KMS-11 (cell line): ENCODE results near the gene TEP1.

ENCODE experiments used
- H2AFZ ChIP-seq: fragments of 200-600 bp; sonication (generic); 2 replicates; pipeline ENCODE4 v1.6.1; 2016; ENCODE audit warnings: antibody characterized with exemption, mixed run types, low read depth
- H3K27ac ChIP-seq: fragments of 200-600 bp; sonication (generic); 2 replicates; pipeline ENCODE4 v1.6.1; 2016; ENCODE audit warnings: mild to moderate bottlenecking, mixed run types
- H3K27me3 ChIP-seq: fragments of 200-600 bp; sonication (generic); 2 replicates; pipeline ENCODE4 v1.6.1; 2017; ENCODE audit warnings: mild to moderate bottlenecking, low read depth, mixed run types, moderate library complexity; ENCODE audit not compliant: insufficient read depth
- H3K36me3 ChIP-seq: fragments of 200-600 bp; sonication (generic); 2 replicates; pipeline ENCODE4 v1.6.1; 2017; ENCODE audit warnings: mild to moderate bottlenecking, mixed run types; ENCODE audit not compliant: insufficient read depth
- H3K4me1 ChIP-seq: fragments of 200-600 bp; sonication (generic); 2 replicates; pipeline ENCODE4 v1.6.1; 2016; ENCODE audit warnings: mild to moderate bottlenecking, low read depth, mixed run types; ENCODE audit not compliant: poor library complexity, severe bottlenecking
- H3K4me2 ChIP-seq: fragments of 200-600 bp; sonication (generic); 2 replicates; pipeline ENCODE4 v1.7.0; 2016; ENCODE audit warnings: mild to moderate bottlenecking, mixed run types
- H3K4me3 ChIP-seq: fragments of 200-600 bp; sonication (generic); IDR thresholded peaks from 2 replicates; pipeline ENCODE4 v1.6.1; 2017; ENCODE audit warnings: low read depth, low read length, mixed read lengths; ENCODE audit not compliant: insufficient read depth
- H3K79me2 ChIP-seq: fragments of 200-600 bp; sonication (generic); 2 replicates; pipeline ENCODE4 v1.6.1; 2016; ENCODE audit warnings: low read depth, mixed run types; ENCODE audit not compliant: insufficient read depth
- H3K9ac ChIP-seq: fragments of 200-600 bp; sonication (generic); 2 replicates; pipeline ENCODE4 v1.6.1; 2016; ENCODE audit warnings: mild to moderate bottlenecking, mixed run types
- H4K20me1 ChIP-seq: fragments of 200-600 bp; sonication (generic); 2 replicates; pipeline ENCODE4 v1.6.1; 2016; ENCODE audit warnings: mild to moderate bottlenecking, mixed run types; ENCODE audit not compliant: insufficient read depth
- TF ChIP-seq, protein P1 (sequence below): fragments of 200-600 bp; sonication (generic); conservative IDR thresholded peaks from 2 replicates; pipeline ENCODE4 v1.6.1; 2017; ENCODE audit warnings: low read depth, mild to moderate bottlenecking, antibody characterized with exemption, low read length, moderate library complexity, mixed read lengths

Gene TEP1

DNA sequence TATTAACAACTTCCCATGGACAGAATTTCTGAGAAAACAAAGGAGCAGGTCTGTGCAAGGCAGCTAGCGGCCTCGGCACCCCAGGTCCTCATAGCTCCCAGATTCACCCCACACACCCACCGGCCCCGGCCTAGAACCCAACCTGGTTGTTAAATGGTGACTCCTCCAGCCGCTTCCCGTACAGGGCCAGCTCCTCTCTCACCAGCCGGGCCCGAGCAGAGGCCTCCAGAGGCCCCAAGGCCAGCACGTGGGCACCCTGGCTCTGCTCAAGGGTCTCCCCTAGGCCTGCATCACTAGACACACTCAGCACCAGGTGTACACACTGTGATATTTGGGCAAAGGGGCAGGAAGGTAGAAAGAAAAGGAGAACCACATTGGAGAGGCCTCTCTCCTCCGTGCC, 30.3 kb downstream of the TEP1 start:
- Histone ChIP-seq H3K4me3 (no peak overlapping the region), H3K27ac (no peak overlapping the region), H3K4me1 (no peaks in the 10 kb centered on the region), H3K27me3 (no peaks in the 10 kb centered on the region), H2AFZ (no peak overlapping the region), H3K4me2 (no peak overlapping the region), H3K79me2 (no peaks in the 10 kb centered on the region), H4K20me1 (no peaks in the 10 kb centered on the region), H3K36me3 (no peaks in the 10 kb centered on the region), H3K9ac (no peak overlapping the region)
- TF ChIP-seq, protein P1, sequence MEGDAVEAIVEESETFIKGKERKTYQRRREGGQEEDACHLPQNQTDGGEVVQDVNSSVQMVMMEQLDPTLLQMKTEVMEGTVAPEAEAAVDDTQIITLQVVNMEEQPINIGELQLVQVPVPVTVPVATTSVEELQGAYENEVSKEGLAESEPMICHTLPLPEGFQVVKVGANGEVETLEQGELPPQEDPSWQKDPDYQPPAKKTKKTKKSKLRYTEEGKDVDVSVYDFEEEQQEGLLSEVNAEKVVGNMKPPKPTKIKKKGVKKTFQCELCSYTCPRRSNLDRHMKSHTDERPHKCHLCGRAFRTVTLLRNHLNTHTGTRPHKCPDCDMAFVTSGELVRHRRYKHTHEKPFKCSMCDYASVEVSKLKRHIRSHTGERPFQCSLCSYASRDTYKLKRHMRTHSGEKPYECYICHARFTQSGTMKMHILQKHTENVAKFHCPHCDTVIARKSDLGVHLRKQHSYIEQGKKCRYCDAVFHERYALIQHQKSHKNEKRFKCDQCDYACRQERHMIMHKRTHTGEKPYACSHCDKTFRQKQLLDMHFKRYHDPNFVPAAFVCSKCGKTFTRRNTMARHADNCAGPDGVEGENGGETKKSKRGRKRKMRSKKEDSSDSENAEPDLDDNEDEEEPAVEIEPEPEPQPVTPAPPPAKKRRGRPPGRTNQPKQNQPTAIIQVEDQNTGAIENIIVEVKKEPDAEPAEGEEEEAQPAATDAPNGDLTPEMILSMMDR = no peak

DNA sequence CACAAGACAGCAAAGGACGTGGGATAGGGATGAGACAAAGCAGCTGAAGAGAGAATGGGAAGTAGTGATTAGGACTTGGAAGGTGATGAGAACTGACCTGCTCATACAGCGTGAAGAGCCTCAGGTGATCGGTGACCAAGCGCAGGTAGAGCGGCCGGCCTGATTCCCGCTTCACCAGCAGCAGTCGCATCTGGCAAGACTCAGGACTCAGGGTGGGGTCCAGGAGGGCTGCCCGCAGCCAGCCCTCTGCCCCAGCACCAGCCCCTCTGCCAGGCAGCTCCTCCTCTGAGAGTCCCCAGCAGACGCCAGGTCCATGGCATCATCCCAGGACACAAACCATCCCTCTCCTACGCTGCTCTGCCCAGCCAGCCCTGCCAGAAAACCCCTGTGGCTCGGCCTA, 30.8 kb downstream of the TEP1 start:
- Histone ChIP-seq H3K4me3 (no peak overlapping the region), H3K4me2 (no peak overlapping the region), H4K20me1 (no peaks in the 10 kb centered on the region), H2AFZ (no peak overlapping the region), H3K27me3 (no peaks in the 10 kb centered on the region), H3K4me1 (no peaks in the 10 kb centered on the region), H3K9ac (no peak overlapping the region), H3K27ac (no peak overlapping the region), H3K79me2 (no peaks in the 10 kb centered on the region), H3K36me3 (no peaks in the 10 kb centered on the region)
- TF ChIP-seq, protein P1 = no peak

DNA sequence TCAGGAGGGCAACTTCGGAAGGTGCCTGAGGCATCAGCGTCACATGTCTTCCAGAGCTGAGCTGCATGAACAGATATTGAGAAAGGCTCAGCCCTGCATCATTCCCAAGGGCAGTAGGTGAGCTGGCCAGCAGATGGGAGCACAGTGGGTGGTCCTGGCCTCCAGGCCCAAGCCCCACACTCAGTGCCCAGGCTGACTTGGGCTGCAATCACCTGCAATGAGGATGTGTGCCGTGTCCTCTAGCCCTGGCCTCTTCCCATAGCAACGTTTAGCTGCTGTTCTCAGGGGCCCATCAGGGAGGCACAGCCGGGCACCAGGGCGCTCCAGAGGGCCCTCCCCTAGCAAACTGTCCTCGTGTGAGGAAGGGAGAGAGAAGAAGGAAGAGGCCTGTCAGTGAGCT, 32.0 kb downstream of the TEP1 start:
- no peaks in the 10 kb centered on the region for H3K79me2 ChIP-seq
- no peaks in the 10 kb centered on the region for H3K36me3 ChIP-seq
- no peaks in the 10 kb centered on the region for H3K27me3 ChIP-seq
- no peaks in the 10 kb centered on the region for H3K4me1 ChIP-seq
- H2AFZ ChIP-seq = no peak overlapping the region
- TF ChIP-seq, protein P1 = no peak
- no peak overlapping the region for H3K9ac ChIP-seq
- H3K27ac ChIP-seq = no peak overlapping the region
- H3K4me3 ChIP-seq = no peak overlapping the region
- no peaks in the 10 kb centered on the region for H4K20me1 ChIP-seq
- H3K4me2 ChIP-seq = no peak overlapping the region

DNA sequence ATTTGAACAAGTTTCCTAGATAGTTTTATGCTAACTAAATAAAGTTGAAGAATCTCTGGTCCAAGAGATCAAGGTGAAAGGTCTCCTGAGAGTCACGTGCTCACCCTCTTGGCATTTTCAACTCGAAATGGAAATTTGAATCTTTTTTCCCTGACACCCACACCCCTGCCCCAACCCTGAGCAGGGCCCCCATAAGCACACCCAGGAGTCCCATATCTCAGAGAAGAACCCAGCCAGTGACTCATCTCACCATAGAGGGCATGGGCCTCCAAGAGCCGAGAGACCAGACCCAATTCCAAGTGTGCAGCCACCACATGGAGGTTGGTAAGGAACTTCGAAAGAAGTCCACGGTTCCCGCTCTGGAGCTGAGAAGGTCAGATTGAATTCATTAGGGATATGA, 32.6 kb downstream of the TEP1 start:
- Histone ChIP-seq H3K9ac (no peak overlapping the region), H3K27ac (no peak overlapping the region), H3K36me3 (no peaks in the 10 kb centered on the region), H3K79me2 (no peaks in the 10 kb centered on the region), H3K4me1 (no peaks in the 10 kb centered on the region), H3K27me3 (no peaks in the 10 kb centered on the region), H3K4me3 (no peak overlapping the region), H3K4me2 (no peak overlapping the region), H2AFZ (no peak overlapping the region), H4K20me1 (no peaks in the 10 kb centered on the region)
- TF ChIP-seq, protein P1 = no peak

DNA sequence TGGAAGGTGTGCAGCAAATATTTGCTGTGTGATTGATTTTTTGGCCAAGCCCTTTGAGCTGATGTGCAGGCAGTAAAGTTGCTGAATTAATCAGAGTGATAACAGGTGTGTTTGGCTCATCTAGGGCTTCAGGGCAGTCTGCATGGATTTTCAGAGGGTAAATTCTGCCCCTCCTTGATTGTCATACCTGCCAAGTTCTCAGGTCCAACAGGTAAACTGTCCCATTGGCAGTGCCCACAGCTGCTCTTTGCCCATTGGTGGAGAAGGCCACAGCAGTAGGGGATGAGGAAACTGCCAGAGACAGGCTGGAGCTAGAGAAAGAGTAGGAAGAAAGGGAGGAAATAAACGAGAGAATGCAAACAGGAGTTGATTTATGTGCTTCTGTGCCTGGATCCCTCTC, 33.6 kb downstream of the TEP1 start:
- H3K36me3 ChIP-seq = no peaks in the 10 kb centered on the region

More for the DNA sequence above, 33.6 kb downstream of the TEP1 start:
- H3K4me3 ChIP-seq = no peak overlapping the region
- TF ChIP-seq, protein P1 = no peak
- no peak overlapping the region for H2AFZ ChIP-seq
- H3K27ac ChIP-seq = no peak overlapping the region
- H4K20me1 ChIP-seq = no peaks in the 10 kb centered on the region
- no peak overlapping the region for H3K9ac ChIP-seq
- H3K4me2 ChIP-seq = no peak overlapping the region
- no peaks in the 10 kb centered on the region for H3K79me2 ChIP-seq
- no peaks in the 10 kb centered on the region for H3K27me3 ChIP-seq
- H3K4me1 ChIP-seq = no peaks in the 10 kb centered on the region
